Small intestine (tissue), 7 donors: ENCODE results near the gene CNIH2. TPM values are rescaled to one million over a fixed set of nuclear protein-coding genes. Genes with fewer than 3 reads are reported as not detected.

Source experiments
- DNase-seq, 2 donors: peaks; one replicate each; pipeline versions ENCODE4 v3.0.0 to v3.0.0-alpha.2; 2013
- FAIRE-seq: peaks from 2 replicates; lab custom pipeline; 2012; peaks lifted over from hg19 to GRCh38; lab: Jason Lieb, UNC
- H3K27ac ChIP-seq, 3 donors: one replicate each; pipeline ENCODE4 v1.5.1; 2013; ENCODE audit warnings: low read length in 2 of 3, mild to moderate bottlenecking in 2 of 3, control low read depth in 1 of 3, inconsistent platforms in 1 of 3, low read depth in 1 of 3, moderate library complexity in 1 of 3
- H3K27me3 ChIP-seq, 3 donors: one replicate each; pipeline ENCODE4 v1.6.1; 2013; ENCODE audit warnings: low read length in 3 of 3, inconsistent platforms in 1 of 3; ENCODE audit not compliant: control insufficient read depth in 3 of 3, insufficient read depth in 3 of 3
- H3K36me3 ChIP-seq, 3 donors: one replicate each; pipeline ENCODE4 v1.6.1; 2013; ENCODE audit warnings: low read length in 3 of 3, inconsistent platforms in 1 of 3, low read depth in 1 of 3, mild to moderate bottlenecking in 1 of 3, moderate library complexity in 1 of 3; ENCODE audit not compliant: control insufficient read depth in 3 of 3, insufficient read depth in 2 of 3
- H3K4me1 ChIP-seq, 3 donors: one replicate each; pipeline ENCODE4 v1.6.1; 2013; ENCODE audit warnings: low read length in 2 of 3, inconsistent platforms in 1 of 3, low read depth in 1 of 3, mild to moderate bottlenecking in 1 of 3, moderate library complexity in 1 of 3; ENCODE audit not compliant: control insufficient read depth in 3 of 3, insufficient read depth in 2 of 3
- H3K4me3 ChIP-seq, 3 donors: one replicate each; pipeline ENCODE4 v1.5.1; 2013; ENCODE audit warnings: low read length in 3 of 3, control low read depth in 1 of 3, inconsistent platforms in 1 of 3, low read depth in 1 of 3, mild to moderate bottlenecking in 1 of 3, moderate library complexity in 1 of 3
- H3K9me3 ChIP-seq, 2 donors: one replicate each; pipeline ENCODE4 v1.6.1; 2013; ENCODE audit warnings: low read depth in 1 of 2, low read length in 1 of 2; ENCODE audit not compliant: control insufficient read depth in 2 of 2, insufficient read depth in 1 of 2
- WGBS, 3 donors: extraction: QIAGEN DNeasy Blood & Tissue Kit; methylation state at CpG; one replicate each; pipeline ENCODE4 v1.1.7; 2013; 5-methylcytosine and 5-hydroxymethylcytosine counted together
- polyA plus RNA-seq, 4 donors: library from polyadenylated mRNA; stranded (reverse) in 3 of 4; unstranded in 1 of 4; fragments of 200-250 nt in 3 of 4; fragments of 120-200 nt in 1 of 4; gene quantifications; one replicate each; pipeline versions ENCODE4 v1.2.1 to v1.2.3, GENCODE V29; 2013
- donor health status: healthy with polysubstance abuse.
- donor health status: control.
- donor health status: control.
- donor health status: Bipolar disorder and iron deficiency.
- donor health status: healthy.

Gene CNIH2
- polyA plus RNA-seq, 4 donors: 0.81 to 3.4 (median 0.99) TPM

GRCh38 chr11:66237867-66238266, 40.1 kb upstream of the CNIH2 start:
- H3K27ac ChIP-seq: no peak overlapping the region
- no peaks in the 10 kb centered on the region for H3K9me3 ChIP-seq
- H3K27me3 ChIP-seq: no peaks in the 10 kb centered on the region
- no peaks in the 10 kb centered on the region for H3K4me1 ChIP-seq
- DNase-seq (no peak), FAIRE-seq (no peak)
- WGBS, 3 donors: 90 to 95% (median 93%) methylated on average over 6 of the region's 6 CpGs
- H3K4me3 ChIP-seq: no peak overlapping the region
- H3K36me3 ChIP-seq: peaks cover 0 to 89% (median 11%) of the 10 kb centered on the region in 3 donors

GRCh38 chr11:66238786-66239413, 39.1 kb upstream of the CNIH2 start:
- H3K27me3 ChIP-seq: no peaks in the 10 kb centered on the region
- DNase-seq: no peak
- FAIRE-seq: no peak
- no peak overlapping the region for H3K4me3 ChIP-seq
- H3K4me1 ChIP-seq: no peaks in the 10 kb centered on the region
- WGBS, 3 donors: 90 to 92% (median 91%) methylated on average over 16 to 17 of the region's 17 CpGs
- no peaks in the 10 kb centered on the region for H3K9me3 ChIP-seq
- peaks cover 0 to 88% (median 11%) of the 10 kb centered on the region in 3 donors for H3K36me3 ChIP-seq
- H3K27ac ChIP-seq: no peak overlapping the region

- H3K36me3 ChIP-seq: peaks cover 0 to 89% (median 11%) of the 10 kb centered on the region in 3 donors
- H3K4me3 ChIP-seq: no peak overlapping the region
- H3K9me3 ChIP-seq: no peaks in the 10 kb centered on the region
- DNase-seq: no peak
- no peak for FAIRE-seq
- H3K27me3 ChIP-seq: no peaks in the 10 kb centered on the region
- 74 to 86% (median 85%) methylated on average over 3 of the region's 3 CpGs for WGBS, 3 donors
- no peaks in the 10 kb centered on the region for H3K4me1 ChIP-seq
- H3K27ac ChIP-seq: no peak overlapping the region
These were observed 38.5 kb upstream of the CNIH2 start for GRCh38 chr11:66239511-66239910.

GRCh38 chr11:66239998-66240780, 37.8 kb upstream of the CNIH2 start:
- DNase-seq: no peak
- WGBS, 3 donors: 89 to 94% (median 90%) methylated on average over 25 of the region's 25 CpGs
- no peak overlapping the region for H3K4me3 ChIP-seq
- H3K9me3 ChIP-seq: no peaks in the 10 kb centered on the region
- no peaks in the 10 kb centered on the region for H3K27me3 ChIP-seq
- no peak for FAIRE-seq
- no peaks in the 10 kb centered on the region for H3K4me1 ChIP-seq
- H3K36me3 ChIP-seq: peaks cover 0 to 89% (median 11%) of the 10 kb centered on the region in 3 donors
- no peak overlapping the region for H3K27ac ChIP-seq

- Histone ChIP-seq H3K36me3 (peaks cover 0 to 85% (median 11%) of the 10 kb centered on the region in 3 donors), H3K9me3 (no peaks in the 10 kb centered on the region), H3K27me3 (no peaks in the 10 kb centered on the region), H3K4me3 (no peak overlapping the region), H3K27ac (no peak overlapping the region), H3K4me1 (no peaks in the 10 kb centered on the region)
- DNase-seq: no peak
- 90 to 95% (median 91%) methylated on average over 8 to 9 of the region's 9 CpGs for WGBS, 3 donors
- FAIRE-seq: no peak
These were observed 37.2 kb upstream of the CNIH2 start for GRCh38 chr11:66240781-66241136.

GRCh38 chr11:66242095-66242765, 35.7 kb upstream of the CNIH2 start:
- Histone ChIP-seq H3K36me3 (peaks cover 0 to 84% (median 9%) of the 10 kb centered on the region in 3 donors), H3K9me3 (no peaks in the 10 kb centered on the region), H3K4me1 (no peaks in the 10 kb centered on the region), H3K27ac (no peak overlapping the region), H3K4me3 (no peak overlapping the region), H3K27me3 (no peaks in the 10 kb centered on the region)
- DNase-seq: no peak
- WGBS, 3 donors: 78 to 84% (median 83%) methylated on average over 10 to 14 of the region's 14 CpGs
- no peak for FAIRE-seq

GRCh38 chr11:66243782-66244535, 34.0 kb upstream of the CNIH2 start:
- no peaks in the 10 kb centered on the region for H3K27me3 ChIP-seq
- H3K27ac ChIP-seq: no peak overlapping the region
- peaks cover 0 to 69% (median 9%) of the 10 kb centered on the region in 3 donors for H3K36me3 ChIP-seq
- no peak for DNase-seq
- H3K9me3 ChIP-seq: no peaks in the 10 kb centered on the region
- H3K4me1 ChIP-seq: no peaks in the 10 kb centered on the region
- H3K4me3 ChIP-seq: no peak overlapping the region
- WGBS, 3 donors: 74 to 87% (median 76%) methylated on average over 13 of the region's 13 CpGs
- no peak for FAIRE-seq

GRCh38 chr11:66247295-66247694, 30.7 kb upstream of the CNIH2 start:
- Histone ChIP-seq H3K9me3 (no peaks in the 10 kb centered on the region), H3K4me1 (no peaks in the 10 kb centered on the region), H3K27me3 (no peaks in the 10 kb centered on the region), H3K36me3 (peaks cover 0 to 55% (median 0%) of the 10 kb centered on the region in 3 donors), H3K4me3 (no peak overlapping the region), H3K27ac (no peak overlapping the region)
- FAIRE-seq (no peak), DNase-seq (no peak)
- 92 to 97% (median 93%) methylated on average over 4 of the region's 4 CpGs for WGBS, 3 donors
